ENCODE data around the gene HAP1.

- TF ChIP-seq, protein P1, sequence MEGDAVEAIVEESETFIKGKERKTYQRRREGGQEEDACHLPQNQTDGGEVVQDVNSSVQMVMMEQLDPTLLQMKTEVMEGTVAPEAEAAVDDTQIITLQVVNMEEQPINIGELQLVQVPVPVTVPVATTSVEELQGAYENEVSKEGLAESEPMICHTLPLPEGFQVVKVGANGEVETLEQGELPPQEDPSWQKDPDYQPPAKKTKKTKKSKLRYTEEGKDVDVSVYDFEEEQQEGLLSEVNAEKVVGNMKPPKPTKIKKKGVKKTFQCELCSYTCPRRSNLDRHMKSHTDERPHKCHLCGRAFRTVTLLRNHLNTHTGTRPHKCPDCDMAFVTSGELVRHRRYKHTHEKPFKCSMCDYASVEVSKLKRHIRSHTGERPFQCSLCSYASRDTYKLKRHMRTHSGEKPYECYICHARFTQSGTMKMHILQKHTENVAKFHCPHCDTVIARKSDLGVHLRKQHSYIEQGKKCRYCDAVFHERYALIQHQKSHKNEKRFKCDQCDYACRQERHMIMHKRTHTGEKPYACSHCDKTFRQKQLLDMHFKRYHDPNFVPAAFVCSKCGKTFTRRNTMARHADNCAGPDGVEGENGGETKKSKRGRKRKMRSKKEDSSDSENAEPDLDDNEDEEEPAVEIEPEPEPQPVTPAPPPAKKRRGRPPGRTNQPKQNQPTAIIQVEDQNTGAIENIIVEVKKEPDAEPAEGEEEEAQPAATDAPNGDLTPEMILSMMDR (IDR thresholded peaks at IDR 0.05): no peak
- no peak for TF ChIP-seq POLR2A (IDR thresholded peaks at IDR 0.05)
Measured at GRCh38 chr17:41725134-41725533, 9.3 kb downstream of the HAP1 start.
